Erythroblast (primary cell): Measurements from ENCODE around the gene CDIP1.

Source experiments
- GATA1 ChIP-seq: IDR thresholded peaks from 2 replicates; pipeline ENCODE4 v1.6.1; 2011; ENCODE audit warnings: low read depth, mild to moderate bottlenecking, control low read depth, low read length, moderate library complexity
- POLR2A ChIP-seq: IDR thresholded peaks from 2 replicates; pipeline ENCODE4 v1.6.1; 2011; ENCODE audit warnings: mild to moderate bottlenecking, low read length

- TF ChIP-seq POLR2A (no peak), GATA1 (no peak)
Observed at GRCh38 chr16:4557973-4558372, 19.4 kb upstream of the CDIP1 start.
